Suppressor macrophage (primary cell): Measurements from ENCODE around the gene ZNF638.

ENCODE experiments used
- DNase-seq, 4 experiments: peaks; one replicate each; pipeline ENCODE4 v3.0.0-alpha.2; 2020 to 2022

The ZNF638 gene

GRCh38 chr2:71473346-71474031 is 141.9 kb downstream of the ZNF638 start:
- DNase-seq, result no peak

DNA sequence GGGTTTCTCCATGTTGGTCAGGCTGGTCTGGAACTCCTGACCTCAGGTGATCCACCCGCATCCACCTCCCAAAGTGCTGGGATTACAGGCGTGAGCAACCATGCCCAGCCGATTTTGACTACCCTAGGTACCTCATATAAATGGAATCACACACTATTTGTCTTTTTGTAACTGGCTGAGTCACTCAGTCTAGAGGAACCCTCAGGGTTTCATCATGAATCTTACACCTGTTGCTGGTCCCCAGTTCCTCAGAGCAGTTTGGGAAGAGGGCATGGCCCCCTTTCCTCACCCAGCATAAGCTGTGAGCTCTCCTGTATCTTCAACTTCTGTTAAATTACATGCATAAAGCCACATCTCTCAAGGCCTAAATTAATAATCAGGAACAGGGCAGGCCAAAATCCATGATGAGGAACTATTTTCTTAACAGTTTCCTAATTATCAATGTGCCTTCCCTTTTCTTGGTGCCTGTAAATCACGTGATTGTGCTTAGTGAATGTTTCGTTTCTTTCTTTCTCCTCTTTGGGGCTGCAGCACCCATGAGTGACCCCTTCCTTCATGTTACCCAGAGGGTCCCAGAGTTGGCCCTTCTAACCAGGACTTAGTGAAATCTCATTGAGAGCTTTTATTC is 142.6 kb downstream of the ZNF638 start:
- DNase-seq, result peak; percentile 40 to 78 (median 58)

DNA sequence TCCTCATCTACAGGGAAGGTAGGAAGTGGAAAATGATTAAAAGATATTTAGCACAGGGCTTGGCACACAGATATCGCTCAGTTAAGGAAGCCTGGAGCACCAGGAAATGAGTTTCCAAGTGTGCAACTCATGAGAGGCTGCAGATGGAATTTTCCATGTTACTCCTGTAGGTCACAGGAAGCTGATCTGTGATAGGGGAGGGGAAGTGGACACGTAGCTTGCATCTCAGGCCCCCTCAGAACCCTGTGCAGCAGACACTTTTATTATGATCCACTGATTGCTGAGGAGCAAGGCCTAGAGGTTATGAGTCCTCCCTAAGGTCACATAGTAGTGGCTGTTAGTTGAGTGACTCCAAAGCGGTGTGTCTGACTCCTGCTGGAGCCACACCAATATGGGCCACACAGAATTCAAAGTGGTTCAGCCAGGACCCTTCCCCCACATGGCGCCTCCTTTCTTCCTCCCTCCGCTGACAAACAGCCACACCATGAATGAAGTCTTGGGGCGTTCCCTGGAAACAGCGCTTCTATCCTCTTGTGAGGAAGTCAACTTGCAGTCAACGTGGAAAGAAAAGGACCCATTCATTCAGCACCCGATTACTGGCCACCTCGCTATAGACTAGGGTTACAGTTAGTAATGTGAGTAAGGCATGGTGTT is 143.3 kb downstream of the ZNF638 start:
- peak in 1 of 4 experiments; percentile 15 for DNase-seq

GRCh38 chr2:71476495-71476894 is 144.9 kb downstream of the ZNF638 start:
- DNase-seq, result no peak

- peak; percentile 28 to 77 (median 46) for DNase-seq
Measured at GRCh38 chr2:71477231-71477691, 145.7 kb downstream of the ZNF638 start.

- no peak for DNase-seq
Measured at GRCh38 chr2:71478806-71479205, 147.2 kb downstream of the ZNF638 start.

DNA sequence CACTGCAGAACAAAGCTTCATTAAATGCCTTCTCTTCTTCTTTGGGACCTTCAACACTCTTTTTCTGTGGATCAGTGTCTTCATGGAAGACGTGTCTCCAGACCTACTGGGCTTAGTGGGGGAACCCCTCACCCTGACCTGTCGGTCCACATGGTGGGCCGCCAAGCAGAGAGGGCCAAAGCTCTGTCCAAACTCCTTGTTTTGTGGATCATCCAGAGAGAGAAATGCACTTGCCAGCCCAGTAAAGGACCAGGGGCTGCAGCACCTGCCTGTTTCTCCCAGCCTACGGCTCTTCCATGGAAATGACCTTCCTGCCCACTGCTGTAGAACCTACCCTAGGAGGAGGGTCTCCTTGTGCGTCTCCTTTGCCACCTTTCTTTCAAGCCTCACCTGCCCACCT is 147.7 kb downstream of the ZNF638 start:
- DNase-seq, result no peak

GRCh38 chr2:71481111-71481510 is 149.5 kb downstream of the ZNF638 start:
- no peak for DNase-seq

GRCh38 chr2:71482055-71482454 is 150.5 kb downstream of the ZNF638 start:
- DNase-seq, result no peak

- no peak for DNase-seq
Measured at GRCh38 chr2:71483246-71483645, 151.7 kb downstream of the ZNF638 start.

GRCh38 chr2:71484354-71484753 is 152.8 kb downstream of the ZNF638 start:
- no peak for DNase-seq
